GM12875 (cell line): ENCODE data around the gene ALDH3B2.
"Not testable (repeated sequence)": the region's sequence is repeated elsewhere in the genome, so short reads cannot be mapped to it uniquely, and the experiment has no call there.

Experiments
- H3K4me3 ChIP-seq: one replicate; pipeline ENCODE4 v1.5.1; 2011; ENCODE audit warnings: low read depth, low read length, control low read depth
- TF ChIP-seq, protein P1 (sequence below): IDR thresholded peaks from 2 replicates; pipeline ENCODE4 v1.5.1; 2011; ENCODE audit warnings: low read depth, mild to moderate bottlenecking, control low read depth, inconsistent platforms, low read length, moderate library complexity, borderline replicate concordance; ENCODE audit not compliant: insufficient read depth

Gene ALDH3B2, protein sequence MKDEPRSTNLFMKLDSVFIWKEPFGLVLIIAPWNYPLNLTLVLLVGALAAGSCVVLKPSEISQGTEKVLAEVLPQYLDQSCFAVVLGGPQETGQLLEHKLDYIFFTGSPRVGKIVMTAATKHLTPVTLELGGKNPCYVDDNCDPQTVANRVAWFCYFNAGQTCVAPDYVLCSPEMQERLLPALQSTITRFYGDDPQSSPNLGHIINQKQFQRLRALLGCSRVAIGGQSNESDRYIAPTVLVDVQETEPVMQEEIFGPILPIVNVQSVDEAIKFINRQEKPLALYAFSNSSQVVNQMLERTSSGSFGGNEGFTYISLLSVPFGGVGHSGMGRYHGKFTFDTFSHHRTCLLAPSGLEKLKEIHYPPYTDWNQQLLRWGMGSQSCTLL

DNA sequence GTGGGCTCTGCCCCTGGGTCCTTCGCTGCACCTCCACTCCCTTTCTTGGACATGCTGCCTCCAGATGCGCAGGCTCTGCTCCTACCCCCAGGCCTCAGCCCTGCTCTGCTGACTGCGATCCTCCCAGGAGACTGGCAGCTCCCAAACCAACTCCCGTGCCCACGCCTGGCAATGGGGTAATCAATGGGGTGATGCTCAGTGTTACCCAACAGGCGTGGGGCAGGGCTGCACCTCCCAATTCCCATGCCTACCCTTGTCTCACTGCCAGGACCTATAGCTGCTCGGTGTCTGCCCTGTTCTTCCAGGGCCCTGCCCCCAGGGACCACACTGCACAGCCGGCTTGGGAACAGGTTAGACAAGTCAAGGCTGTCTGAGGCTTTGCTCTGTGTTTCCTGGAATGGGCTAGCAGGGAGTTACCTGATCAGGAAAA lies at the start of gene ALDH3B2:
TSS of gene ALDH3B2 (minus strand) at position 182 of the 430 bp plus-strand sequence. CDS start 7,688 bp downstream, outside the sequence.
- H3K4me3 ChIP-seq: no peak within 1 kb of the TSS
- TF ChIP-seq, protein P1, sequence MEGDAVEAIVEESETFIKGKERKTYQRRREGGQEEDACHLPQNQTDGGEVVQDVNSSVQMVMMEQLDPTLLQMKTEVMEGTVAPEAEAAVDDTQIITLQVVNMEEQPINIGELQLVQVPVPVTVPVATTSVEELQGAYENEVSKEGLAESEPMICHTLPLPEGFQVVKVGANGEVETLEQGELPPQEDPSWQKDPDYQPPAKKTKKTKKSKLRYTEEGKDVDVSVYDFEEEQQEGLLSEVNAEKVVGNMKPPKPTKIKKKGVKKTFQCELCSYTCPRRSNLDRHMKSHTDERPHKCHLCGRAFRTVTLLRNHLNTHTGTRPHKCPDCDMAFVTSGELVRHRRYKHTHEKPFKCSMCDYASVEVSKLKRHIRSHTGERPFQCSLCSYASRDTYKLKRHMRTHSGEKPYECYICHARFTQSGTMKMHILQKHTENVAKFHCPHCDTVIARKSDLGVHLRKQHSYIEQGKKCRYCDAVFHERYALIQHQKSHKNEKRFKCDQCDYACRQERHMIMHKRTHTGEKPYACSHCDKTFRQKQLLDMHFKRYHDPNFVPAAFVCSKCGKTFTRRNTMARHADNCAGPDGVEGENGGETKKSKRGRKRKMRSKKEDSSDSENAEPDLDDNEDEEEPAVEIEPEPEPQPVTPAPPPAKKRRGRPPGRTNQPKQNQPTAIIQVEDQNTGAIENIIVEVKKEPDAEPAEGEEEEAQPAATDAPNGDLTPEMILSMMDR: no peak

DNA sequence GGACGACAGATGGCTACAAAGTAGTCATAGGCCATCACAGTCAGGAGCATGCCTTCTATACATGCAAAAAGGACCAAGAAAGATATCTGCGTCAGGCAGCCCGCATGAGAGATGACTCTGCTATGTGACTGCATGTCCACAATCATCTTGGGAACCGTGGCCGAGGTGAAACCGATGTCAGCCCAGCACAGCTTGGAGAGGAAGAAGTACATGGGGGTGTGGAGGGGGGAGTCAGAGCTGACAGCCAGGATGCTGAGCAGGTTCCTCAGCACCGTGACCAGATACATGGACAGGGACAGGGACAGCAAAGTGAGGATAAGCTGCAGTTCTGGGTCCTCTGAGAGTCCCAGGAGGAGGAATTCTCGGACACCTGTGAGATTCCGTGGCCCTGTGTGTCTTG lies 48.6 kb upstream of the ALDH3B2 start:
- H3K4me3 ChIP-seq: not testable (repeated sequence)

DNA sequence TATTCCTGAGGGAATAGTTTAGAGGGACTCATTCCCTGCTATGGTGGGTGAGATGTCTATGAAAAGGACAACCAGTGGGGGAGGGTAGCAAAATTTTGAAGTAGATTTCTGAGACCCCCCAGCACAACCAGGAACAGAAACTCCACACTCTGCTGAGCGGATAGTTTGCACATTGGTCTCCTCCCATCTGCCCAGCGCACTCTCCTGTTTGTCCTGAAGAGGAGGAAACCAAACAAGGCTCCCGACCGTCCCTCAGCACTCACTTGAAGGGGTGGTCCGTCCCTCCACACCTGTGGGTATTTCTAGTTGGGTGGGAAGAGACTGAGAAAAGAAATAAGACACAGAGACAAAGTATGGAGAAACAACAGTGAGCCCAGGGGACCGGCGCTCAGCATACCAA lies 41.8 kb upstream of the ALDH3B2 start:
- H3K4me3 ChIP-seq: not testable (repeated sequence)

DNA sequence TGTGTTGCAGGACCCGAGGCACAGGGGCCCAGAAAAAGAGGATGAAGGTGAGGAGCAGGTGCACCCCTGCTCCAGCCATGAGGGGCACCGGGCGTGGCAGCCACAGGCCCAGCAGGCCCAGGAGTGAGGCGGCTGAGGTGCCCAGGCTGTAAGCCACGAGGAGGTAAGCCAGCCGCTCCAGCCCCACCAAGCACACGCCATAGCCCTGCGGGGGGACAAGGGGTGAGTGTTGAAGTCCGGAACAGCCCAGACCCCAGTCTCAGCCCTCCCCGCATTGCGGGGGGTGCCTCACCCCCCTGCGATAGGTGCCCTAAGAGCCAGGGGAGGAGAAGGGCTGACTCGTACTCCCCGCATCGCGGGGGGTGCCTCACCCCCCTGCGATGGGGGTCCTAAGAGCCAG lies 41.4 kb upstream of the ALDH3B2 start:
- H3K4me3 ChIP-seq: not testable (repeated sequence)

DNA sequence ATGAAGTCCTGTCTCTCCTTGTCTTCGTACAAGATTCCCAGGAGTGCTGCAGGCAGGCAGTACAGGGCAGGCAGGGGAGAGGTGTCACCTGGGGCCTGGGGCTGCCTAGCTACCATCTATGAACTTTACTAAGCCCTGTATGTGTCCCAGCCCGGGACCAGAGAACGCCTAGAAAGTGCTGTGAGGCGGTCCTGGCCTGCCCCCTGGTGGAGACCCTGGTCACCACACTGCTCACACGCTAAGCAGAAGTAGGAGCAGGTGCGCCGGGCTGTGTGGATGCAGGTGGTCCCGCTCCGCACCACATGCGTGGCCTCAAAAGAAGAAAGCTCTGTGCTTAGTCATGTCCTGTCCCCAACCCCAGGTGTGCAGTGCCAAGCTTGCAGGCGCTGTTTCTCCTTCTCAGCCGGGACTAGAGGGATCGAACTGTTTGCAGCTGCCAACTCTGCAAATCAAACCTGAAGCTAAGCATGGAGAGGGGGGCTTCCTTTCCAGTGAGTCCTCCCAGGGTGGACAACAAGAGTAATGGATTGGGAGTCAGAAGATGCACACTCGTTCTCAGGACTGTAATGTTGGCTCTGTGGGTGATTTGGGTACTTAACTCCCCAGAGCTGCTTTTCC lies 39.6 kb upstream of the ALDH3B2 start:
- TF ChIP-seq, protein P1: peak; percentile 15; the same call in 1 of the 2 replicates
- H3K4me3 ChIP-seq: not testable (repeated sequence)

DNA sequence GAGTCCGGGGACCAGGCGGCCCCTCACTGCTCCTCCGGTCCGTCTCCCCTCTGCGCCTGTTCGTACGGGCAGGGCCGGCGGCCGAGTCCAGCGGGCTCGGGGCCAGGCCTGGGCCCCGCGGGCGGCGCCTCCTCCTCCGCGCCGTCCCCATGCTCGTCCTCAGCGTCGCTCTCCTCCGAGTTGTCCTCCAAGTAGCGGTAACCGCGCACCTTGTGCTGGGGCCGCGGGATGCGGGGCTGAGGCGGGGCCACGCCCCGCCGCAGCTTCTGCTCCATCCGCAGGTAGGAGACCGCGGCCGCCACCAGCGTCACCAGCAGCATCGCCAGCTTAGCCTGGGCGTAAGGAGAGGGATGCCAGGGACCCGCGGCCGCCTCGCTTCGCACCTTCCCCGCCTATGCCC lies 37.3 kb upstream of the ALDH3B2 start:
- H3K4me3 ChIP-seq: not testable (repeated sequence)

DNA sequence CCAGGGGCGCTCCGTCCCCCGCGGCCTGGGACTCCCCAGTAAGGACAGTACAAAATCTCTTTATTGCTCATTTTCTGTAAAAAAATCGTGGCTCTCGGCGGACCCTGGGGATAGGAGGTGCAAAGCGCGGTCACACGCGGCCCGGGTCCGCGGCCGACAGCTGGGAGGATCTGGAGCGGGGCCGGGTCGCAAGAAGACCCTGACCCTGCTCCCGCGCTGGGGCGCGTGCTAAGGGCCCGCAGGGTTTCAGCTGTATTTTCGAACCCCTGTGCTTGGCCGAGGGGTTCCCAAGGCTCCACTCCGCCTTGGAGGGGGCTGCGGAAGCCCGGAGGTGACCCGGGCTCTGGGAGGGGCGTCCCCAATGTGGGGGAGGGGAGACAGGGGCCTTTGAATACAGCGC lies 36.8 kb upstream of the ALDH3B2 start:
- not testable (repeated sequence) for H3K4me3 ChIP-seq

DNA sequence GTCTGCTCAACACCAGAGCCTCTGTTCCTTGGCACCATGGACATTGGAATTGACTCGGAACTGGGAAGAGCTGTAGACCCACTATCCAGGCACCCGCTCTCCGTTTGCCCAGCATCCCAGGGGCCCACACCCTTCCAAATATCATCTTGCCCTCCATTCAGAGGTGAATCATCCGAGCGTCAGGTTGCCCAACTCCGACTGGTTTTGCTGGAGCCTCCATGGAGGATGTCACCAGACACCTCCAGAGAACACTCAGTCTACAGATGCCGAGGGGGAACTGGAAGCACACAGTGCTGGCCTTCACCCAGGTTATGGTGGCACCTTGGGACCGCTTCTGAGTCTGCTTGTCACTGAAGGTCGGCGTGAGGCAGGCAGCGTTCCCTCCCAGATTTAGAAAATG lies 35.4 kb upstream of the ALDH3B2 start:
- H3K4me3 ChIP-seq: not testable (repeated sequence)

DNA sequence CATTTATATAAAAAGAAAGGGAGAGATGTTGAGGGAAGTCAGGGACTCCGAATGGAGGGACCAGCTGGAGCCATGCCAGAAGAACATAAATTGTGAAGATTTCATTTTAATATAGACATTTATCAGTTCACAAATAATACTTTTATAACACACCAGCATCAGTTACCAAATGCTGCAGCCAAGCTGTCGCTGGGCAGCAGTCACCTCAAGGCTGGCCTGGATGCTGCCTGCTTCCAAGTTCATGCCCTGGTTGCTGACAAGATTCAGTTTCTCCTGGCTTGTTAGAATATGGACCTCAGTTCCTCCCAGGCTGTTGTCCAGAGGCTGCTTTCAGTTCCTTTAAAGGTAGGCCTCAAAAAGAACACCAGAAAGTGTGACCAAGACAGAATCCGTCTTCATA lies 30.8 kb upstream of the ALDH3B2 start:
- no peak overlapping the region for H3K4me3 ChIP-seq
- TF ChIP-seq, protein P1: no peak

DNA sequence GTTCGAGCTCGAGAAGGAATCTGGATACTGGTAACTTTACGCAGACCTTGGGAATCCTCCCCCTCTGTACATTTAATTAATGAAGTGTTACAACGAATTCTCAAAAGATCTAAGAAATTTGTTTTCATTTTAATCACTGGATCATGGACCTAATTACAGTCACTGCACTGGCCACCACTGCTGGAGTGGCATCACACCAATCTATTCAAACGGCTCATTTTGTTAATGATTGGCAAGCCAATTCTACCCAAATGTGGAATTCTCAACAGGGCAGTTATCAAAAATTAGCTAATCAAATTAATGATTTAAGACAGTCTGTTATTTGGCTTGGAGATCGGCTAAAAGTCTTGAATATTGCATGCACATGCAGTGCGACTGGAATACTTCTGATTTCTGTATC lies 30.1 kb upstream of the ALDH3B2 start:
- no peak overlapping the region for H3K4me3 ChIP-seq
- TF ChIP-seq, protein P1: no peak

DNA sequence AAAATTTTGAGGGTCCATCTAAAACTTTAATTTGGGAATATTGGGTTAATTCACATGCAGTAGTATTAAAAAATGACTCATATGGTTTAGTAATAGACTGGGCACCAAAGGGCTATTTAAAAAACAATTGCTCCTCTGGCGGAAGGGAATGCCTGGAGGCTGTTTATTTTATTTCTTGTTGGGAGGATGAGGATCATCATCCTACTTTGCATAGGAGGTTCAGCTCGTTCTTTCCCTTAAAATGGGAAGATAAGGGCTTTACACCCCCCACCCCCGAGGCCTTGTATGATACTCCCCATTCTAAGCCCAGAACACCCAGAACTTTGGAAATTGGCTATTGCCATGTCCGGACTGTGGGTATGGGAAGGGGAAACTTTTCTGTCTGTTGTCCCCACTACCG lies 29.3 kb upstream of the ALDH3B2 start:
- H3K4me3 ChIP-seq: not testable (repeated sequence)
